Right lobe of liver (tissue), 6 donors: ENCODE data around the gene PRLH. TPM values are rescaled to one million over a fixed set of nuclear protein-coding genes. Genes with fewer than 3 reads are reported as not detected.

ENCODE experiments used
- ATAC-seq, 4 donors: fragments of 200-7000 bp; cut with Tn5 transposase; one replicate each; pipeline ENCODE4 v1.9.1; 2020; ENCODE audit warnings: mild to moderate bottlenecking in 4 of 4, moderate library complexity in 4 of 4
- DNase-seq, 3 donors: peaks; one replicate each; pipeline ENCODE4 v3.0.0-alpha.2; 2020
- H3K27ac ChIP-seq, 3 donors: fragments of 200-600 bp; one replicate each; pipeline ENCODE4 v1.8.0; 2022
- H3K27me3 ChIP-seq, 2 donors: fragments of 200-600 bp; one replicate each; pipeline ENCODE4 v1.8.0; 2022
- H3K36me3 ChIP-seq, 4 donors: fragments of 200-600 bp; sonication (generic) in 1 of 4; one replicate each; pipeline versions ENCODE4 v1.5.1 to v1.8.0; 2017 to 2022; ENCODE audit warnings: control low read depth in 1 of 4
- H3K4me1 ChIP-seq, 4 donors: fragments of 200-600 bp; sonication (generic) in 1 of 4; one replicate each; pipeline versions ENCODE4 v1.5.1 to v1.8.0; 2017 to 2022; ENCODE audit warnings: control low read depth in 1 of 4
- H3K4me3 ChIP-seq, 3 donors: fragments of 200-600 bp; one replicate each; pipeline ENCODE4 v1.8.0; 2022
- H3K9me3 ChIP-seq, 4 donors: fragments of 200-600 bp; sonication (generic) in 1 of 4; one replicate each; pipeline versions ENCODE4 v1.5.1 to v1.8.0; 2017 to 2022; ENCODE audit warnings: control low read depth in 1 of 4
- CTCF ChIP-seq, 4 donors: fragments of 200-600 bp in 3 of 4; fragments of 450-650 bp in 1 of 4; IDR thresholded peaks; one replicate each; pipeline versions ENCODE4 v1.5.1 to v1.8.0; 2016 to 2022; ENCODE audit warnings: antibody characterized with exemption in 4 of 4, mild to moderate bottlenecking in 2 of 4
- POLR2A ChIP-seq: fragments of 450-650 bp; IDR thresholded peaks from one replicate; pipeline ENCODE4 v1.6.1; 2017; ENCODE audit warnings: antibody characterized with exemption, mild to moderate bottlenecking
- WGBS: methylation state at CpG from one replicate; pipeline ENCODE4 v1.1.6; 2018; ENCODE audit warnings: low coverage, low lambda C conversion rate; ENCODE audit not compliant: insufficient coverage; ENCODE audit errors: missing lambda C conversion rate; 5-methylcytosine and 5-hydroxymethylcytosine counted together
- intact Hi-C, 2 donors: fragments of 100-400 bp; cut with DNase I; formaldehyde crosslinking; loops; one replicate each; pipeline versions ENCODE4 v1.11.2 to v1.14.1; 2022
- total RNA-seq, 6 experiments: library from RNA; depleted of rRNA in 2 of 6; stranded (reverse); fragments of >200 nt in 2 of 6; fragmentation: NEBNext Ultra II Directional in 3 of 6; extraction: Animal tissue kit (Norgen Biotek cat#: 25700) in 3 of 6; gene quantifications; one replicate each; pipeline versions ENCODE4 v1.1.0 to v1.2.4, GENCODE V29; 2016 to 2023
- donor health status: DM: no; HTN: yes; CAD: no.
- donor health status: DM: no; HTN: no; CAD: no.
- donor health status: DM: no; HTN: no; CAD: no.
- donor health status: DM: no; HTN: yes; CAD: no.
- donor health status: DM: no; HTN: yes; CAD: no.

PRLH gene
- total RNA-seq, 6 experiments from 2014 or later, result not detected

- Histone ChIP-seq H3K9me3 (no peaks in the 10 kb centered on the region), H3K36me3 (no peaks in the 10 kb centered on the region), H3K27me3 (no peaks in the 10 kb centered on the region), H3K4me1 (no peaks in the 10 kb centered on the region), H3K4me3 (no peak overlapping the region), H3K27ac (no peak overlapping the region)
- peak in 1 of 3 donors; percentile 18 for DNase-seq
- TF ChIP-seq POLR2A (no peak), CTCF (IDR thresholded peaks at IDR 0.05) (no peak)
- intact Hi-C loops, result no loop called here
- WGBS, result 0% methylated on average over 1 of the region's 7 CpGs
- ATAC-seq, result no peak
These were observed 5.2 kb upstream of the PRLH start for GRCh38 chr2:237561221-237561620.

- TF ChIP-seq POLR2A (no peak), CTCF (IDR thresholded peaks at IDR 0.05) (no peak)
- intact Hi-C loops, result no loop called here
- ATAC-seq, result no peak
- DNase-seq, result peak in 1 of 3 donors; percentile 36
- 44% methylated on average over 5 of the region's 14 CpGs for WGBS
- no peaks in the 10 kb centered on the region for H3K27me3 ChIP-seq
- H3K9me3 ChIP-seq, result no peaks in the 10 kb centered on the region
- H3K27ac ChIP-seq, result no peak overlapping the region
- H3K4me1 ChIP-seq, result no peaks in the 10 kb centered on the region
- H3K36me3 ChIP-seq, result no peaks in the 10 kb centered on the region
- H3K4me3 ChIP-seq, result no peak overlapping the region
These were observed 2.6 kb upstream of the PRLH start for GRCh38 chr2:237563816-237564215.

GRCh38 chr2:237564526-237565131 is 1.7 kb upstream of the PRLH start:
- no peak for TF ChIP-seq CTCF (IDR thresholded peaks at IDR 0.05)
- H3K36me3 ChIP-seq, result no peaks in the 10 kb centered on the region
- DNase-seq (peak in 2 of 3 donors; percentile 3 to 25), ATAC-seq (no peak)
- H3K4me1 ChIP-seq, result no peaks in the 10 kb centered on the region
- H3K9me3 ChIP-seq, result no peaks in the 10 kb centered on the region
- intact Hi-C loops, result loop anchor here in 1 of 2 donors (5.0 kb wide), 1 partner anchor 47 kb away; no protein-coding TSS in a partner anchor
- no peaks in the 10 kb centered on the region for H3K27me3 ChIP-seq
- no peak overlapping the region for H3K4me3 ChIP-seq
- no peak overlapping the region for H3K27ac ChIP-seq
- WGBS, result no CpG with 5 or more reads among the region's 14 CpGs

GRCh38 chr2:237565974-237566373 is 400 bp upstream of the PRLH start:
- DNase-seq (no peak), ATAC-seq (no peak)
- Histone ChIP-seq H3K36me3 (no peaks in the 10 kb centered on the region), H3K27me3 (no peaks in the 10 kb centered on the region), H3K27ac (no peak overlapping the region), H3K4me1 (no peaks in the 10 kb centered on the region), H3K9me3 (no peaks in the 10 kb centered on the region), H3K4me3 (no peak overlapping the region)
- no peak for TF ChIP-seq CTCF (IDR thresholded peaks at IDR 0.05)
- TF ChIP-seq POLR2A, result no peak
- intact Hi-C loops, result loop anchor here in 1 of 2 donors (5.0 kb wide), 1 partner anchor 49 kb away; no protein-coding TSS in a partner anchor
- 100% methylated on average over 1 of the region's 1 CpG for WGBS
